IgD-negative memory B cell (primary cell): ENCODE results near the gene CHGA. TPM values are rescaled to one million over a fixed set of nuclear protein-coding genes. Genes with fewer than 3 reads are reported as not detected.

Experiments
- H3K27ac Mint-ChIP-seq, 3 donors: one replicate each; pipeline ENCODE4 v1.8.0; 2020 to 2022; ENCODE audit warnings: mild to moderate bottlenecking in 3 of 3, mixed read lengths in 3 of 3, moderate library complexity in 1 of 3
- H3K27me3 Mint-ChIP-seq: one replicate; pipeline ENCODE4 v1.8.0; 2021; ENCODE audit warnings: mixed read lengths
- H3K36me3 Mint-ChIP-seq: one replicate; pipeline ENCODE4 v1.8.0; 2020; ENCODE audit warnings: mild to moderate bottlenecking, mixed read lengths
- H3K4me1 Mint-ChIP-seq, 3 donors: one replicate each; pipeline ENCODE4 v1.8.0; 2020 to 2022; ENCODE audit warnings: mixed read lengths in 3 of 3, mild to moderate bottlenecking in 1 of 3
- H3K4me3 Mint-ChIP-seq, 4 donors: one replicate each; pipeline ENCODE4 v1.8.0; 2020 to 2022; ENCODE audit warnings: mild to moderate bottlenecking in 4 of 4, mixed read lengths in 4 of 4, moderate library complexity in 3 of 4
- H3K9me3 Mint-ChIP-seq, 3 donors: one replicate each; pipeline ENCODE4 v1.8.0; 2020 to 2021; ENCODE audit warnings: mixed read lengths in 3 of 3, mild to moderate bottlenecking in 1 of 3
- polyA plus RNA-seq: library from polyadenylated mRNA; unstranded; fragments of 300-500 nt; fragmentation: Illumina TruSeq; gene quantifications from one replicate; pipeline ENCODE4 v1.2.3, GENCODE V29; 2021

CHGA gene
- polyA plus RNA-seq, 1 donor from 2014 or later = 0.44 TPM

GRCh38 chr14:92964124-92965109 lies 41.5 kb downstream of the CHGA start:
- peaks cover 0 to 6% (median 3%) of the 10 kb centered on the region in 3 donors for H3K9me3 Mint-ChIP-seq
- peak overlapping the region in 1 of 4 donors; percentile 60 for H3K4me3 Mint-ChIP-seq
- H3K36me3 Mint-ChIP-seq = no peaks in the 10 kb centered on the region
- no peaks in the 10 kb centered on the region for H3K27me3 Mint-ChIP-seq
- peaks cover 8 to 10% (median 10%) of the 10 kb centered on the region in 3 donors for H3K4me1 Mint-ChIP-seq
- peak overlapping the region in 1 of 3 donors; percentile 23 for H3K27ac Mint-ChIP-seq

GRCh38 chr14:92965281-92965680 lies 42.3 kb downstream of the CHGA start:
- Mint-ChIP-seq H3K36me3 (no peaks in the 10 kb centered on the region), H3K27me3 (no peaks in the 10 kb centered on the region), H3K4me1 (peaks cover 8 to 10% (median 10%) of the 10 kb centered on the region in 3 donors), H3K9me3 (peaks cover 0 to 6% (median 3%) of the 10 kb centered on the region in 3 donors), H3K4me3 (peak overlapping the region in 1 of 4 donors; percentile 60), H3K27ac (no peak overlapping the region)

GRCh38 chr14:92967346-92967926 lies 44.5 kb downstream of the CHGA start:
- Mint-ChIP-seq H3K27ac (no peak overlapping the region), H3K4me3 (no peak overlapping the region), H3K9me3 (peaks cover 0 to 6% (median 3%) of the 10 kb centered on the region in 3 donors), H3K36me3 (peaks cover 4% of the 10 kb centered on the region), H3K27me3 (no peaks in the 10 kb centered on the region), H3K4me1 (peaks cover 8 to 12% (median 10%) of the 10 kb centered on the region in 3 donors)

- no peaks in the 10 kb centered on the region for H3K27me3 Mint-ChIP-seq
- H3K4me3 Mint-ChIP-seq = no peak overlapping the region
- peaks cover 4% of the 10 kb centered on the region for H3K36me3 Mint-ChIP-seq
- H3K27ac Mint-ChIP-seq = peak overlapping the region in 1 of 3 donors; percentile 67
- H3K4me1 Mint-ChIP-seq = peaks cover 8 to 12% (median 10%) of the 10 kb centered on the region in 3 donors
- peaks cover 0 to 6% (median 3%) of the 10 kb centered on the region in 3 donors for H3K9me3 Mint-ChIP-seq
These were observed 45.5 kb downstream of the CHGA start for GRCh38 chr14:92968291-92969020.

GRCh38 chr14:92969430-92969829 lies 46.5 kb downstream of the CHGA start:
- peaks cover 4% of the 10 kb centered on the region for H3K36me3 Mint-ChIP-seq
- peak overlapping the region in 1 of 3 donors; percentile 67 for H3K27ac Mint-ChIP-seq
- no peak overlapping the region for H3K4me3 Mint-ChIP-seq
- H3K4me1 Mint-ChIP-seq = peaks cover 8 to 12% (median 10%) of the 10 kb centered on the region in 3 donors
- peaks cover 0 to 6% (median 3%) of the 10 kb centered on the region in 3 donors for H3K9me3 Mint-ChIP-seq
- no peaks in the 10 kb centered on the region for H3K27me3 Mint-ChIP-seq

- H3K4me3 Mint-ChIP-seq = no peak overlapping the region
- H3K36me3 Mint-ChIP-seq = peaks cover 4% of the 10 kb centered on the region
- H3K4me1 Mint-ChIP-seq = peaks cover 8 to 12% (median 10%) of the 10 kb centered on the region in 3 donors
- no peaks in the 10 kb centered on the region for H3K27me3 Mint-ChIP-seq
- peaks cover 0 to 6% (median 3%) of the 10 kb centered on the region in 3 donors for H3K9me3 Mint-ChIP-seq
- H3K27ac Mint-ChIP-seq = no peak overlapping the region
These were observed 46.9 kb downstream of the CHGA start for GRCh38 chr14:92969871-92970270.

- H3K36me3 Mint-ChIP-seq = peaks cover 4% of the 10 kb centered on the region
- H3K9me3 Mint-ChIP-seq = peaks cover 0 to 6% (median 3%) of the 10 kb centered on the region in 3 donors
- no peak overlapping the region for H3K4me3 Mint-ChIP-seq
- H3K27me3 Mint-ChIP-seq = no peaks in the 10 kb centered on the region
- H3K27ac Mint-ChIP-seq = no peak overlapping the region
- H3K4me1 Mint-ChIP-seq = peaks cover 6 to 12% (median 7%) of the 10 kb centered on the region in 3 donors
These were observed 47.3 kb downstream of the CHGA start for GRCh38 chr14:92970271-92970670.

- Mint-ChIP-seq H3K4me1 (peaks cover 5 to 12% (median 5%) of the 10 kb centered on the region in 3 donors), H3K9me3 (peaks cover 2 to 6% (median 3%) of the 10 kb centered on the region in 3 donors), H3K27me3 (no peaks in the 10 kb centered on the region), H3K36me3 (peaks cover 7% of the 10 kb centered on the region), H3K27ac (no peak overlapping the region), H3K4me3 (no peak overlapping the region)
These were observed 48.7 kb downstream of the CHGA start for GRCh38 chr14:92971601-92972180.

GRCh38 chr14:92973261-92973797 lies 50.4 kb downstream of the CHGA start:
- H3K4me1 Mint-ChIP-seq = peaks cover 0 to 5% (median 3%) of the 10 kb centered on the region in 3 donors
- H3K27ac Mint-ChIP-seq = peak overlapping the region in 2 of 3 donors; percentile 38 to 91
- H3K27me3 Mint-ChIP-seq = no peaks in the 10 kb centered on the region
- no peak overlapping the region for H3K4me3 Mint-ChIP-seq
- peaks cover 10 to 15% (median 12%) of the 10 kb centered on the region in 3 donors for H3K9me3 Mint-ChIP-seq
- peaks cover 12% of the 10 kb centered on the region for H3K36me3 Mint-ChIP-seq

GRCh38 chr14:92973798-92974372 lies 50.9 kb downstream of the CHGA start:
- Mint-ChIP-seq H3K27ac (peak overlapping the region in 1 of 3 donors; percentile 14), H3K27me3 (no peaks in the 10 kb centered on the region), H3K9me3 (peaks cover 10 to 15% (median 12%) of the 10 kb centered on the region in 3 donors), H3K4me3 (no peak overlapping the region), H3K4me1 (peaks cover 0 to 4% (median 3%) of the 10 kb centered on the region in 3 donors), H3K36me3 (peaks cover 12% of the 10 kb centered on the region)

GRCh38 chr14:92974541-92975345 lies 51.8 kb downstream of the CHGA start:
- H3K27ac Mint-ChIP-seq = peak overlapping the region in 1 of 3 donors; percentile 14
- H3K4me1 Mint-ChIP-seq = peaks cover 2 to 8% (median 5%) of the 10 kb centered on the region in 3 donors
- no peaks in the 10 kb centered on the region for H3K27me3 Mint-ChIP-seq
- H3K9me3 Mint-ChIP-seq = peaks cover 16 to 22% (median 16%) of the 10 kb centered on the region in 3 donors
- H3K36me3 Mint-ChIP-seq = peaks cover 17% of the 10 kb centered on the region
- no peak overlapping the region for H3K4me3 Mint-ChIP-seq

- H3K27me3 Mint-ChIP-seq = no peaks in the 10 kb centered on the region
- H3K27ac Mint-ChIP-seq = no peak overlapping the region
- H3K36me3 Mint-ChIP-seq = peaks cover 18% of the 10 kb centered on the region
- H3K9me3 Mint-ChIP-seq = peaks cover 16 to 26% (median 18%) of the 10 kb centered on the region in 3 donors
- no peak overlapping the region for H3K4me3 Mint-ChIP-seq
- H3K4me1 Mint-ChIP-seq = peaks cover 2 to 8% (median 3%) of the 10 kb centered on the region in 3 donors
These were observed 53.3 kb downstream of the CHGA start for GRCh38 chr14:92976268-92976667.
